GM23248 (cell line): ENCODE results near the gene HOXA11. TPM values are rescaled to one million over a fixed set of nuclear protein-coding genes. Genes with fewer than 3 reads are reported as not detected.

Experiments used
- DNase-seq: peaks from one replicate; pipeline ENCODE4 v3.0.0-alpha.2; 2015
- H2AFZ ChIP-seq: fragments of 200-600 bp; sonication (generic); 2 replicates; pipeline ENCODE4 v1.6.1; 2016; ENCODE audit warnings: antibody characterized with exemption
- H3F3A ChIP-seq: fragments of 200-600 bp; sonication (generic); 2 replicates; pipeline ENCODE4 v1.6.1; 2016; ENCODE audit warnings: mild to moderate bottlenecking, antibody characterized with exemption, mixed run types; ENCODE audit not compliant: insufficient read depth
- H3K27ac ChIP-seq: fragments of 200-600 bp; sonication (generic); 2 replicates; pipeline ENCODE4 v1.5.1; 2016; ENCODE audit warnings: mild to moderate bottlenecking
- H3K27me3 ChIP-seq: fragments of 200-600 bp; sonication (generic); replicated peaks from 2 replicates; pipeline ENCODE4 v1.6.1; 2016; ENCODE audit warnings: mild to moderate bottlenecking; ENCODE audit not compliant: insufficient read depth
- H3K36me3 ChIP-seq: fragments of 200-600 bp; sonication (generic); 2 replicates; pipeline ENCODE4 v1.6.1; 2016; ENCODE audit warnings: low read depth, mild to moderate bottlenecking
- H3K4me1 ChIP-seq: fragments of 200-600 bp; sonication (generic); 2 replicates; pipeline ENCODE4 v1.6.1; 2016; ENCODE audit warnings: mild to moderate bottlenecking; ENCODE audit not compliant: insufficient read depth
- H3K4me2 ChIP-seq: fragments of 200-600 bp; sonication (generic); one replicate; pipeline ENCODE4 v1.6.1; 2016; ENCODE audit warnings: mild to moderate bottlenecking; ENCODE audit not compliant: unreplicated experiment
- H3K4me3 ChIP-seq: fragments of 200-600 bp; sonication (generic); 2 replicates; pipeline ENCODE4 v1.5.1; 2016; ENCODE audit warnings: mild to moderate bottlenecking
- H3K79me2 ChIP-seq: fragments of 200-600 bp; sonication (generic); 2 replicates; pipeline ENCODE4 v1.6.1; 2016; ENCODE audit warnings: mild to moderate bottlenecking; ENCODE audit not compliant: insufficient read depth
- H3K9ac ChIP-seq: fragments of 200-600 bp; sonication (generic); 2 replicates; pipeline ENCODE4 v1.6.1; 2016; ENCODE audit warnings: mild to moderate bottlenecking
- H3K9me2 ChIP-seq: fragments of 200-600 bp; sonication (generic); 2 replicates; pipeline ENCODE4 v1.6.1; 2016; ENCODE audit warnings: mixed run types, mild to moderate bottlenecking, moderate library complexity; ENCODE audit not compliant: insufficient read depth
- H3K9me3 ChIP-seq: fragments of 200-600 bp; sonication (generic); one replicate; pipeline ENCODE4 v1.6.1; 2017; ENCODE audit warnings: low read depth
- H4K20me1 ChIP-seq: fragments of 200-600 bp; sonication (generic); 2 replicates; pipeline ENCODE4 v1.6.0; 2016; ENCODE audit not compliant: insufficient read depth
- EZH2 ChIP-seq: fragments of 200-600 bp; sonication (generic); IDR thresholded peaks from 2 replicates; pipeline ENCODE4 v1.6.1; 2018; ENCODE audit warnings: antibody characterized with exemption, mild to moderate bottlenecking; ENCODE audit not compliant: insufficient read depth, poor library complexity, severe bottlenecking
- EZH2phosphoT487 ChIP-seq: fragments of 200-600 bp; sonication (generic); IDR thresholded peaks from 2 replicates; pipeline ENCODE4 v1.6.1; 2018; ENCODE audit warnings: antibody characterized with exemption, moderate library complexity, mild to moderate bottlenecking, low read depth; ENCODE audit not compliant: insufficient read depth
- WGBS, 2 experiments: methylation state at CpG; one replicate each; pipeline ENCODE4 v1.1.6; 2015 to 2017; ENCODE audit warnings: low lambda C conversion rate in 2 of 2, low coverage in 1 of 2; ENCODE audit errors: missing lambda C conversion rate in 2 of 2; 5-methylcytosine and 5-hydroxymethylcytosine counted together
- in situ Hi-C: fragments of 300-500 bp; cut with MboI; formaldehyde crosslinking; loops from 2 replicates; pipeline ENCODE4 v1.15.0; 2020
- polyA plus RNA-seq: library from polyadenylated mRNA; unstranded; fragments of >200 nt; fragmentation: Nextera tagmentation; extraction: Ambion mirVana; gene quantifications from 2 replicates; pipeline ENCODE4 v1.2.1, GENCODE V29; 2016
- total RNA-seq: library from RNA; depleted of rRNA; stranded (reverse); fragments of >200 nt; shearing (Covaris generic); gene quantifications from 2 replicates; pipeline ENCODE4 v1.2.3, GENCODE V29; 2014

The HOXA11 gene
- total and polyA plus RNA-seq, 2 experiments from 2014 or later: 8.0 to 8.3 TPM

- no peaks in the 10 kb centered on the region for H4K20me1 ChIP-seq
- H3K4me1 ChIP-seq: peaks cover 29% of the 10 kb centered on the region
- peaks cover 8% of the 10 kb centered on the region; the same call in 1 of the 2 replicates for H3F3A ChIP-seq
- peak overlapping the region; percentile 87 for H3K4me3 ChIP-seq
- peak; percentile 78 for DNase-seq
- H3K27ac ChIP-seq: peak overlapping the region; percentile 69
- H3K9ac ChIP-seq: peak overlapping the region; percentile 82
- H3K36me3 ChIP-seq: no peaks in the 10 kb centered on the region
- no peaks in the 10 kb centered on the region for H3K9me2 ChIP-seq
- no peaks in the 10 kb centered on the region for H3K27me3 ChIP-seq
- H2AFZ ChIP-seq: peak overlapping the region; percentile 84
- H3K9me3 ChIP-seq: no peaks in the 10 kb centered on the region
- TF ChIP-seq EZH2phosphoT487 (no peak), EZH2 (no peak)
- peaks cover 50% of the 10 kb centered on the region for H3K79me2 ChIP-seq
- H3K4me2 ChIP-seq: peak overlapping the region; percentile 100
- in situ Hi-C loops: no loop called here
- WGBS, 2 experiments: 1% methylated on average over 29 to 30 of the region's 30 CpGs
Measured at GRCh38 chr7:27183682-27184336, 1.2 kb downstream of the HOXA11 start.

- Histone ChIP-seq H4K20me1 (no peaks in the 10 kb centered on the region), H3K27ac (peak overlapping the region; percentile 69), H3K4me2 (peak overlapping the region; percentile 100), H3K79me2 (peaks cover 57% of the 10 kb centered on the region), H3K4me3 (peak overlapping the region; percentile 87), H3K9me3 (no peaks in the 10 kb centered on the region), H3K36me3 (no peaks in the 10 kb centered on the region), H3K9ac (peak overlapping the region; percentile 82), H2AFZ (peak overlapping the region; percentile 84), H3K27me3 (no peaks in the 10 kb centered on the region), H3K4me1 (peaks cover 32% of the 10 kb centered on the region), H3F3A (peaks cover 8% of the 10 kb centered on the region; the same call in 1 of the 2 replicates), H3K9me2 (no peaks in the 10 kb centered on the region)
- WGBS, 2 experiments: 5 to 6% methylated on average over 37 to 39 of the region's 39 CpGs
- TF ChIP-seq EZH2phosphoT487 (no peak), EZH2 (no peak)
- peak; percentile 66 for DNase-seq
- in situ Hi-C loops: no loop called here
Measured at GRCh38 chr7:27182861-27183681, 2.0 kb downstream of the HOXA11 start.

- no peak for TF ChIP-seq EZH2phosphoT487
- no peak for TF ChIP-seq EZH2
- Histone ChIP-seq H3K9me3 (no peaks in the 10 kb centered on the region), H3F3A (peaks cover 8% of the 10 kb centered on the region; the same call in 1 of the 2 replicates), H2AFZ (peak overlapping the region; percentile 84; the same call in 1 of the 2 replicates), H3K9ac (peak overlapping the region; percentile 82), H3K4me3 (peak overlapping the region; percentile 87), H3K27me3 (no peaks in the 10 kb centered on the region), H3K27ac (peak overlapping the region; percentile 30; the same call in 1 of the 2 replicates), H3K4me1 (peaks cover 36% of the 10 kb centered on the region), H3K9me2 (no peaks in the 10 kb centered on the region), H3K4me2 (peak overlapping the region; percentile 100), H3K36me3 (no peaks in the 10 kb centered on the region), H3K79me2 (peaks cover 64% of the 10 kb centered on the region), H4K20me1 (no peaks in the 10 kb centered on the region)
- DNase-seq: no peak
- WGBS, 2 experiments: 31 to 35% methylated on average over 4 of the region's 4 CpGs
- in situ Hi-C loops: no loop called here
Measured at GRCh38 chr7:27182285-27182841, 2.7 kb downstream of the HOXA11 start.

GRCh38 chr7:27181795-27182275 lies 3.2 kb downstream of the HOXA11 start:
- no peaks in the 10 kb centered on the region for H4K20me1 ChIP-seq
- H2AFZ ChIP-seq: no peak overlapping the region
- peaks cover 39% of the 10 kb centered on the region for H3K4me1 ChIP-seq
- no peak for TF ChIP-seq EZH2
- TF ChIP-seq EZH2phosphoT487: no peak
- H3F3A ChIP-seq: peaks cover 7% of the 10 kb centered on the region; the same call in 1 of the 2 replicates
- peaks cover 69% of the 10 kb centered on the region for H3K79me2 ChIP-seq
- H3K4me2 ChIP-seq: peak overlapping the region; percentile 100
- H3K9ac ChIP-seq: no peak overlapping the region
- H3K4me3 ChIP-seq: no peak overlapping the region
- 41 to 48% methylated on average over 4 of the region's 4 CpGs for WGBS, 2 experiments
- no peaks in the 10 kb centered on the region for H3K27me3 ChIP-seq
- no peaks in the 10 kb centered on the region for H3K9me2 ChIP-seq
- peak; percentile 53 for DNase-seq
- peak overlapping the region; percentile 30 for H3K27ac ChIP-seq
- H3K36me3 ChIP-seq: no peaks in the 10 kb centered on the region
- in situ Hi-C loops: no loop called here
- no peaks in the 10 kb centered on the region for H3K9me3 ChIP-seq
